Mesenchymal stem cell (in vitro differentiated cells and primary cell): ENCODE results near the gene EML2.

ENCODE experiments used
- DNase-seq: peaks from one replicate; pipeline ENCODE4 v3.0.0-alpha.2; 2013
- H2AFZ ChIP-seq: one replicate; pipeline ENCODE4 v1.6.1; 2013; ENCODE audit warnings: low read depth, mild to moderate bottlenecking, control low read depth, inconsistent platforms, low read length, moderate library complexity
- H2AK5ac ChIP-seq: 2 replicates; pipeline ENCODE4 v1.6.1; 2013; ENCODE audit warnings: low read length, moderate library complexity, mild to moderate bottlenecking, inconsistent platforms; ENCODE audit not compliant: severe bottlenecking
- H2BK120ac ChIP-seq: one replicate; pipeline ENCODE4 v1.6.1; 2013; ENCODE audit warnings: low read depth, mild to moderate bottlenecking, inconsistent platforms, low read length, moderate library complexity
- H2BK12ac ChIP-seq, 2 experiments: one replicate each; pipeline ENCODE4 v1.6.1; 2013; ENCODE audit warnings: inconsistent platforms in 2 of 2, low read length in 2 of 2, mild to moderate bottlenecking in 2 of 2, moderate library complexity in 2 of 2, control low read depth in 1 of 2
- H2BK15ac ChIP-seq: one replicate; pipeline ENCODE4 v1.6.1; 2013; ENCODE audit warnings: mild to moderate bottlenecking, low read depth, inconsistent platforms; ENCODE audit not compliant: poor library complexity, severe bottlenecking
- H2BK5ac ChIP-seq: 2 replicates; pipeline ENCODE4 v1.6.1; 2013; ENCODE audit warnings: low read depth, mild to moderate bottlenecking, low read length, control low read depth, inconsistent platforms; ENCODE audit not compliant: poor library complexity, severe bottlenecking
- H3K14ac ChIP-seq, 2 experiments: one replicate each; pipeline ENCODE4 v1.6.1; 2013; ENCODE audit warnings: inconsistent platforms in 2 of 2, low read length in 2 of 2, control low read depth in 1 of 2, mild to moderate bottlenecking in 1 of 2, moderate library complexity in 1 of 2
- H3K18ac ChIP-seq, 2 experiments: one replicate each; pipeline ENCODE4 v1.6.1; 2013; ENCODE audit warnings: inconsistent platforms in 2 of 2, low read length in 2 of 2, control low read depth in 1 of 2, low read depth in 1 of 2, mild to moderate bottlenecking in 1 of 2
- H3K23ac ChIP-seq, 2 experiments: one replicate each; pipeline ENCODE4 v1.6.1; 2013; ENCODE audit warnings: inconsistent platforms in 2 of 2, low read length in 2 of 2, mild to moderate bottlenecking in 2 of 2, moderate library complexity in 2 of 2, control low read depth in 1 of 2
- H3K27ac ChIP-seq: 2 replicates; pipeline ENCODE4 v1.5.1; 2013; ENCODE audit warnings: mild to moderate bottlenecking, moderate library complexity, low read length, control low read depth, inconsistent platforms; ENCODE audit not compliant: poor library complexity, severe bottlenecking
- H3K27me3 ChIP-seq, 2 experiments: 2 replicates each; pipeline versions ENCODE4 v1.6.1 to v1.7.0; 2013; ENCODE audit warnings: low read length in 2 of 2, mild to moderate bottlenecking in 2 of 2, moderate library complexity in 2 of 2, control low read depth in 1 of 2, inconsistent platforms in 1 of 2; ENCODE audit not compliant: control insufficient read depth in 1 of 2, insufficient read depth in 1 of 2
- H3K36me3 ChIP-seq, 2 experiments: 2 replicates each; pipeline versions ENCODE4 v1.6.1 to v1.7.0; 2013; ENCODE audit warnings: low read length in 2 of 2, control low read depth in 1 of 2, inconsistent platforms in 1 of 2, low read depth in 1 of 2, mild to moderate bottlenecking in 1 of 2; ENCODE audit not compliant: insufficient read depth in 2 of 2, control insufficient read depth in 1 of 2
- H3K4ac ChIP-seq, 2 experiments: one replicate each; pipeline ENCODE4 v1.6.1; 2013; ENCODE audit warnings: inconsistent platforms in 2 of 2, low read length in 2 of 2, mild to moderate bottlenecking in 2 of 2, moderate library complexity in 2 of 2, control low read depth in 1 of 2, low read depth in 1 of 2
- H3K4me1 ChIP-seq: 2 replicates; pipeline ENCODE4 v1.6.1; 2013; ENCODE audit warnings: low read depth, low read length, control low read depth; ENCODE audit not compliant: control insufficient read depth, insufficient read depth
- H3K4me2 ChIP-seq: 2 replicates; pipeline ENCODE4 v1.6.1; 2013; ENCODE audit warnings: low read length, mild to moderate bottlenecking, inconsistent platforms; ENCODE audit not compliant: poor library complexity, severe bottlenecking
- H3K4me3 ChIP-seq, 2 experiments: 2 replicates each; pipeline versions ENCODE4 v1.5.1 to v1.7.0; 2013; ENCODE audit warnings: low read length in 2 of 2, mild to moderate bottlenecking in 2 of 2, control low read depth in 1 of 2, low read depth in 1 of 2; ENCODE audit not compliant: insufficient read depth in 1 of 2
- H3K79me1 ChIP-seq: replicated peaks from 2 replicates; pipeline ENCODE4 v1.6.1; 2013; ENCODE audit warnings: mild to moderate bottlenecking, control low read depth, low read length, inconsistent platforms; ENCODE audit not compliant: poor library complexity, severe bottlenecking
- H3K9ac ChIP-seq: 2 replicates; pipeline ENCODE4 v1.7.0; 2013; ENCODE audit warnings: mild to moderate bottlenecking, low read length, moderate library complexity
- H3K9me3 ChIP-seq: 2 replicates; pipeline ENCODE4 v1.7.0; 2013; ENCODE audit warnings: mild to moderate bottlenecking, low read length; ENCODE audit not compliant: control insufficient read depth
- H4K8ac ChIP-seq: one replicate; pipeline ENCODE4 v1.6.1; 2013; ENCODE audit warnings: inconsistent platforms, mild to moderate bottlenecking, low read length, moderate library complexity
- H4K91ac ChIP-seq: one replicate; pipeline ENCODE4 v1.6.1; 2013; ENCODE audit warnings: mild to moderate bottlenecking, low read length, inconsistent platforms
- WGBS: methylation state at CpG from one replicate; pipeline ENCODE4 v1.1.7; 2013; ENCODE audit warnings: mixed read lengths; 5-methylcytosine and 5-hydroxymethylcytosine counted together

The EML2 gene

DNA sequence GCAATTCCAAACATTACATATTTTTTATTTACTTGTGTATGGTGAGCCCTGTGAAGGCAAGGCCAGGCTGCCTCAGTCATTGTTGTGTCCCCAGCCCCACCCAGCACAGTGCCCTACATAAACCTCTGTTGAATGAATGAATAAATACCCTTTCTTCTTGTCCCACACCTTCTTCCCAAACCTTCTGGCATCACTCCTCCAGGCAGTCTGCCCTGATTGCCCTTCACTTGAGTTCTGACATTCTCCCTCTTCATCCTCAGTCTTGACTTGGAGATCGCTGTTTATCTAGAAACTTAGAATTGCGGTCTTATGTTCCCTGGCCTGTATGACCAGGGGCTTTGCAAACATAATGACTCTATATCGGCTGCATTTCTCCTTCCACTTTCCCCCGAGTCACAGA lies 49.4 kb downstream of the EML2 start:
- H2AK5ac ChIP-seq: no peak overlapping the region
- H2AFZ ChIP-seq: no peak overlapping the region
- H3K36me3 ChIP-seq: peaks cover 0 to 5% of the 10 kb centered on the region in 2 experiments
- no peak overlapping the region for H3K23ac ChIP-seq
- H2BK120ac ChIP-seq: no peak overlapping the region
- H4K91ac ChIP-seq: no peak overlapping the region
- H3K4me3 ChIP-seq: no peak overlapping the region
- DNase-seq: no peak
- no peaks in the 10 kb centered on the region for H3K79me1 ChIP-seq
- H3K9ac ChIP-seq: no peak overlapping the region
- no peaks in the 10 kb centered on the region for H3K9me3 ChIP-seq
- no peak overlapping the region for H3K4ac ChIP-seq
- H3K18ac ChIP-seq: no peak overlapping the region
- 95% methylated on average over 4 of the region's 4 CpGs for WGBS
- H3K27ac ChIP-seq: no peak overlapping the region
- H4K8ac ChIP-seq: no peak overlapping the region
- no peak overlapping the region for H3K14ac ChIP-seq
- peaks cover 17 to 24% of the 10 kb centered on the region in 2 experiments for H3K27me3 ChIP-seq
- no peak overlapping the region for H3K4me2 ChIP-seq
- H2BK15ac ChIP-seq: no peak overlapping the region
- no peak overlapping the region for H2BK5ac ChIP-seq
- H2BK12ac ChIP-seq: no peak overlapping the region
- H3K4me1 ChIP-seq: peaks cover 5% of the 10 kb centered on the region

DNA sequence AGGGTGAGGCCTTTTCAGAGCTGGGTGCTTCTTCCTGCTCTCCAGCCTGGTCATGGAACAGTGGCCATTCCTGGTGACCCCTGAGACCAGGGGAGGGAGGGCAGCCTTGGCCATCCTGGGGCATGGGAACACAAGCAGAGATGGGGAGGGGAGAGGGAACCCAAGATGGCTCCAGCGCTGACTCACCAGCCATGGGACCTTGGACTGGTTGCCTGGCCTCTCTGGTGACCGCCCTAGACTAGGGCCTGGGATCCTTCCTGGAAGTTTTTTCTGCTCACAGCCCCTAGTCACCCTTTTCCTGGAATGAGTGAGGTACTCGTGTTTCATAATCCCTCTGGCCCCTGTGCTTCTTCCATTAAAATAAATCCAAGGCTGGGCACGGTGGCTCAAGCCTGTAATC lies 51.3 kb downstream of the EML2 start:
- DNase-seq: peak; percentile 38
- WGBS: 92% methylated on average over 3 of the region's 4 CpGs

DNA sequence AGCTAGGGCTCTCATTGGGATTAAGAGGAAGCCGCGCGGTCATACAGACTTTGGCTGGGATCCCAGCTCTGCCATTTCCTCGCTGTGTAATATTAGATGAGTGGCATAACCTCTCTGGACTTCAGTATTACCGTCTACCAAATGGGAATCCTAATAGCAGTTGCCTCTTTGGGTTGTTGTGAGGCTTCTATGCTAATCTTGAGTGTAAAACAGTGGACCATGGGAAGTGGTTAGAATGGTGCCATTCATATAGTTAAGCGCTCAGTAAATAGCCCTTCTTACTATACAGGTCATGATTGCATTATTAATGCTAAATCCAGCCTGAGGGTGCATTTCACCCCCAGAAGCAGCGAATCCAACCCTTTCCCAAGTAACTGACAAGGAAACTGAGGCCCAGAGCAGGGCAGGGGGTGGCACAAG lies 54.0 kb downstream of the EML2 start:
- Histone ChIP-seq H3K27ac (peak overlapping the region; percentile 46), H2BK15ac (peak overlapping the region; percentile 26), H2AFZ (peak overlapping the region; percentile 7)

More for the DNA sequence above, 51.3 kb downstream of the EML2 start:
- Histone ChIP-seq H3K79me1 (peaks cover 1% of the 10 kb centered on the region), H3K4me3 (no peak overlapping the region), H3K9ac (no peak overlapping the region), H3K4ac (no peak overlapping the region), H2AK5ac (no peak overlapping the region), H4K91ac (no peak overlapping the region), H2BK12ac (no peak overlapping the region), H3K27ac (no peak overlapping the region), H3K4me2 (no peak overlapping the region), H3K18ac (no peak overlapping the region), H3K4me1 (peaks cover 5% of the 10 kb centered on the region), H3K36me3 (peaks cover 0 to 5% of the 10 kb centered on the region in 2 experiments), H3K27me3 (peaks cover 17 to 24% of the 10 kb centered on the region in 2 experiments), H3K23ac (peak overlapping the region in 1 of 2 experiments; percentile 14), H2BK120ac (no peak overlapping the region), H3K9me3 (no peaks in the 10 kb centered on the region), H2BK5ac (no peak overlapping the region), H4K8ac (peak overlapping the region; percentile 8), H3K14ac (no peak overlapping the region), H2AFZ (no peak overlapping the region), H2BK15ac (no peak overlapping the region)

DNA sequence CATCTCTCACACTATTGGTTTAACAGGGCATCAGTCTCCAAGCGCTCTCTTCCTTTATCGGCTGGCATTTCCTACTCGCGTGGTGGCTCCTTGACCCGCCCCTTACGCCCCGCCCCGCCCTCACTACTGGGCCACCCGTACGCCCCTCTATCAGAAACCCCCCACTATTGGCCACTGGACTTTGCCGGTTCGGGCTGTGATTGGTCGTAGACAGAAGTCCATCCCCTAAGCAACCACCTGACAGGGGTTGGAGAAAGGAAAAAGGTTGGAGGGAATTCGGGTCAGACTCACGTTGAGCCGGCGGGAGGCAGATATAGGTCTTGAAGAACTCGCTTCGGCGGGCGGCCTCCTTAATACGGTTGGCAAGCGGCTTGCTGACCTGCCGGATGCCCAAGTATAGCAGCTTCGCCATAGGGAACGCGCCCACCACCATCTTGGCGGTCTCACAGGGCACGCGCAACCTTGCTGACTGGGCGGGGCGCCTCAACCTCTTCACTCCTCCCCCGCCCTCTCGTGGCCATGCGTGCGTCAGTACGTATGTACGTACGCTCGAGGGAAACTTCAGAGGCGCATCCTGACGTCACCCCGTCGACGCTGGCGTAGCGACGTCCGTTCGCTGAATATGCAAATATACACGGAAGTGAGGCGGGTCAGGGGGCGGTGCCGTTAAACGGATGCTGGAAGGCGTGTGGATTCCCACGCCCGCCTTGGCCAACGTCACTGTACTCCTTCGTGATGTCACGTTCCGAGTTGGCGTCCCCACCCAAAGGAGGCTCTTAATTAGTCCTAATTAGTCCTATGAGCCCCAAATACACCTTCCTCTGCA lies 54.7 kb downstream of the EML2 start, which contains the start of gene OPA3:
Gene OPA3 (minus strand): TSS at position 471 of the 826 bp plus-strand sequence. CDS start 38 bp downstream, at position 433.
- Histone ChIP-seq H3K4me3 (peak within 1 kb of the TSS; percentile 80 to 98), H4K91ac (peak within 1 kb of the TSS; percentile 92), H3K4me1 (peaks cover 4% of the 10 kb centered on the region), H3K4me2 (peak within 1 kb of the TSS; percentile 89), H3K79me1 (peaks cover 12% of the 10 kb centered on the region), H3K27me3 (no peaks in the 10 kb centered on the region), H2AFZ (peak within 1 kb of the TSS; percentile 7), H3K14ac (peak within 1 kb of the TSS in 1 of 2 experiments; percentile 95), H2AK5ac (peak within 1 kb of the TSS; percentile 8), H3K18ac (peak within 1 kb of the TSS; percentile 89 to 97), H3K36me3 (peaks cover 7 to 9% of the 10 kb centered on the region in 2 experiments), H4K8ac (peak within 1 kb of the TSS; percentile 87), H3K9me3 (no peaks in the 10 kb centered on the region), H3K23ac (peak within 1 kb of the TSS in 1 of 2 experiments; percentile 77), H3K4ac (peak within 1 kb of the TSS; percentile 85 to 98), H3K9ac (peak within 1 kb of the TSS; percentile 98), H2BK5ac (peak within 1 kb of the TSS; percentile 60), H2BK15ac (peak within 1 kb of the TSS; percentile 90), H2BK120ac (peak within 1 kb of the TSS; percentile 29), H3K27ac (peak within 1 kb of the TSS; percentile 98), H2BK12ac (peak within 1 kb of the TSS in 1 of 2 experiments; percentile 67)
- DNase-seq: peak; percentile 100
- 0% methylated on average over 60 of the region's 63 CpGs for WGBS

More for the DNA sequence above, 54.0 kb downstream of the EML2 start:
- Histone ChIP-seq H3K14ac (no peak overlapping the region), H3K9me3 (no peaks in the 10 kb centered on the region), H2BK120ac (no peak overlapping the region), H2AK5ac (peak overlapping the region; percentile 8), H3K4me1 (peaks cover 4% of the 10 kb centered on the region), H3K36me3 (peaks cover 7 to 9% of the 10 kb centered on the region in 2 experiments), H4K91ac (peak overlapping the region; percentile 18), H4K8ac (peak overlapping the region; percentile 49), H3K18ac (peak overlapping the region; percentile 23 to 71), H3K79me1 (peaks cover 10% of the 10 kb centered on the region), H3K27me3 (peaks cover 0 to 3% of the 10 kb centered on the region in 2 experiments), H3K23ac (no peak overlapping the region), H3K9ac (peak overlapping the region; percentile 98), H2BK12ac (no peak overlapping the region), H3K4me3 (peak overlapping the region; percentile 26 to 98), H3K4ac (peak overlapping the region; percentile 14 to 85), H3K4me2 (peak overlapping the region; percentile 64), H2BK5ac (no peak overlapping the region)
- WGBS: 36% methylated on average over 7 of the region's 7 CpGs
- DNase-seq: no peak
